ENCODE measurements around the gene RHOBTB1. TPM values are rescaled to one million over a fixed set of nuclear protein-coding genes. Genes with fewer than 3 reads are reported as not detected.

The RHOBTB1 gene
- total RNA-seq, 1 experiment from 2014 or later = 0.77 TPM

DNA sequence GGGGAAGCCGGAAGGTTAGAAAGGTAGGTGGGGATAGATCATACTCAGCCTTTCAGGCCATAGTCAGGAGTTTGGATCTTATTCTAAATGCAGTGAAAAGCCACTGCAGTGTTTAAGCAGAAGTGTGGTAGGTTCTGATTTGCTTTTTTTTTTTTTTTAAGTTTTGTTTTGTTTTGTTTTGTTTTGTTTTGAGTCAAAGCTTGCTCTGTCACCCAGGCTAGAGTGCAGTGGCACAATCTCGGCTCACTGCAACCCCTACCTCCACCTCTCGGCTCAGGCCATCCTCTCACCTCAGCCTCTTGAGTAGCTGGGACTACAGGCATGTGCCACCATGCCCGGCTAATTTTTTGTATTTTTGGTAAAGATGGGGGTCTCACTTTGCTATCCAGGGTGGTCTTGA lies 23.5 kb downstream of the RHOBTB1 start:
- no peaks in the 10 kb centered on the region for H3K9me3 ChIP-seq (ENCODE audit: control insufficient read depth, insufficient read depth, low read depth, low read length)
- H3K27ac ChIP-seq (ENCODE audit: low read length) = no peak overlapping the region
- intact Hi-C loops (cut with micrococcal nuclease; ENCODE audit: unreplicated experiment) (no loop called here), in situ Hi-C loops (cut with HindIII; ENCODE audit: low pct_unique_long_range_greater_than_20kb, low sequenced_read_pairs) (no loop called here)
- no peak overlapping the region for H3K4me3 ChIP-seq (ENCODE audit: low read depth in 2 of 2, low read length in 2 of 2)
- POLR2A ChIA-PET = no interaction called here
- TF ChIP-seq, protein P1, sequence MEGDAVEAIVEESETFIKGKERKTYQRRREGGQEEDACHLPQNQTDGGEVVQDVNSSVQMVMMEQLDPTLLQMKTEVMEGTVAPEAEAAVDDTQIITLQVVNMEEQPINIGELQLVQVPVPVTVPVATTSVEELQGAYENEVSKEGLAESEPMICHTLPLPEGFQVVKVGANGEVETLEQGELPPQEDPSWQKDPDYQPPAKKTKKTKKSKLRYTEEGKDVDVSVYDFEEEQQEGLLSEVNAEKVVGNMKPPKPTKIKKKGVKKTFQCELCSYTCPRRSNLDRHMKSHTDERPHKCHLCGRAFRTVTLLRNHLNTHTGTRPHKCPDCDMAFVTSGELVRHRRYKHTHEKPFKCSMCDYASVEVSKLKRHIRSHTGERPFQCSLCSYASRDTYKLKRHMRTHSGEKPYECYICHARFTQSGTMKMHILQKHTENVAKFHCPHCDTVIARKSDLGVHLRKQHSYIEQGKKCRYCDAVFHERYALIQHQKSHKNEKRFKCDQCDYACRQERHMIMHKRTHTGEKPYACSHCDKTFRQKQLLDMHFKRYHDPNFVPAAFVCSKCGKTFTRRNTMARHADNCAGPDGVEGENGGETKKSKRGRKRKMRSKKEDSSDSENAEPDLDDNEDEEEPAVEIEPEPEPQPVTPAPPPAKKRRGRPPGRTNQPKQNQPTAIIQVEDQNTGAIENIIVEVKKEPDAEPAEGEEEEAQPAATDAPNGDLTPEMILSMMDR (IDR thresholded peaks at IDR 0.05) = no peak
- TF ChIP-seq, protein P2, sequence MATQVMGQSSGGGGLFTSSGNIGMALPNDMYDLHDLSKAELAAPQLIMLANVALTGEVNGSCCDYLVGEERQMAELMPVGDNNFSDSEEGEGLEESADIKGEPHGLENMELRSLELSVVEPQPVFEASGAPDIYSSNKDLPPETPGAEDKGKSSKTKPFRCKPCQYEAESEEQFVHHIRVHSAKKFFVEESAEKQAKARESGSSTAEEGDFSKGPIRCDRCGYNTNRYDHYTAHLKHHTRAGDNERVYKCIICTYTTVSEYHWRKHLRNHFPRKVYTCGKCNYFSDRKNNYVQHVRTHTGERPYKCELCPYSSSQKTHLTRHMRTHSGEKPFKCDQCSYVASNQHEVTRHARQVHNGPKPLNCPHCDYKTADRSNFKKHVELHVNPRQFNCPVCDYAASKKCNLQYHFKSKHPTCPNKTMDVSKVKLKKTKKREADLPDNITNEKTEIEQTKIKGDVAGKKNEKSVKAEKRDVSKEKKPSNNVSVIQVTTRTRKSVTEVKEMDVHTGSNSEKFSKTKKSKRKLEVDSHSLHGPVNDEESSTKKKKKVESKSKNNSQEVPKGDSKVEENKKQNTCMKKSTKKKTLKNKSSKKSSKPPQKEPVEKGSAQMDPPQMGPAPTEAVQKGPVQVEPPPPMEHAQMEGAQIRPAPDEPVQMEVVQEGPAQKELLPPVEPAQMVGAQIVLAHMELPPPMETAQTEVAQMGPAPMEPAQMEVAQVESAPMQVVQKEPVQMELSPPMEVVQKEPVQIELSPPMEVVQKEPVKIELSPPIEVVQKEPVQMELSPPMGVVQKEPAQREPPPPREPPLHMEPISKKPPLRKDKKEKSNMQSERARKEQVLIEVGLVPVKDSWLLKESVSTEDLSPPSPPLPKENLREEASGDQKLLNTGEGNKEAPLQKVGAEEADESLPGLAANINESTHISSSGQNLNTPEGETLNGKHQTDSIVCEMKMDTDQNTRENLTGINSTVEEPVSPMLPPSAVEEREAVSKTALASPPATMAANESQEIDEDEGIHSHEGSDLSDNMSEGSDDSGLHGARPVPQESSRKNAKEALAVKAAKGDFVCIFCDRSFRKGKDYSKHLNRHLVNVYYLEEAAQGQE (IDR thresholded peaks at IDR 0.05; ENCODE audit: insufficient read depth in 1 of 2, low read depth in 2 of 2, low read length in 1 of 2) = no peak
- no peak for TF ChIP-seq TCF7L2 (IDR thresholded peaks at IDR 0.05; ENCODE audit: low read depth, low read length)
- TF ChIP-seq SIN3A (IDR thresholded peaks at IDR 0.05; ENCODE audit: borderline replicate concordance, insufficient read depth, low read depth, low read length) = no peak
- no peak for TF ChIP-seq POLR2AphosphoS5 (IDR thresholded peaks at IDR 0.05; ENCODE audit: low read depth, low read length)
- BruUV-seq (replicated peaks) = no TSS peak
- H3K4me1 ChIP-seq (ENCODE audit: control insufficient read depth, insufficient read depth, low read length) = no peaks in the 10 kb centered on the region
- DNase-seq (ENCODE audit: low read depth, low spot score) = no peak
- H3K27me3 ChIP-seq (ENCODE audit: control insufficient read depth, insufficient read depth, low read length) = no peaks in the 10 kb centered on the region
- no peak for ATAC-seq
- CTCF ChIA-PET = no interaction called here
- H3K36me3 ChIP-seq (ENCODE audit: control insufficient read depth, insufficient read depth, low read length) = no peaks in the 10 kb centered on the region

DNA sequence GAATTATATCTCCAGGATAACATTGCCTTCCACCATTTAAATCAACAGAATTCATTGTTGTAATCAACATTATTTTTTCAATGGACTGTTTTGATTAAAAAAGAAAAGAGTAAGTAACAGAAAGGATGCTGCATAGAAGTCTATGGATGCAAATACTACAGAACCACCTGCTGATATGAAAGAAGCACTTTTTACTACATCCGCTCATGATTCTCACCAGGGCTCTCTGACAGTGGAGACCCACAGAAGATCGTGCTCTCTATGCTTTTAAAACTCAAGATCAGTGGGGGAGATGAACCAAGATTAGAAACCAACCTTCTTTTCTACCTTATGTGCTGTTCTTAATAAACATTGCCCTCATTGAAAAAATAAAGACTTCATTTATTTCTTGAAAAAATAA lies 24.4 kb downstream of the RHOBTB1 start:
- CTCF ChIA-PET = no interaction called here
- TF ChIP-seq TCF7L2 (IDR thresholded peaks at IDR 0.05; ENCODE audit: low read depth, low read length) = no peak
- no peak for TF ChIP-seq POLR2AphosphoS5 (IDR thresholded peaks at IDR 0.05; ENCODE audit: low read depth, low read length)
- TF ChIP-seq, protein P2 (IDR thresholded peaks at IDR 0.05; ENCODE audit: insufficient read depth in 1 of 2, low read depth in 2 of 2, low read length in 1 of 2) = no peak
- TF ChIP-seq SIN3A (IDR thresholded peaks at IDR 0.05; ENCODE audit: borderline replicate concordance, insufficient read depth, low read depth, low read length) = no peak
- TF ChIP-seq, protein P1 (IDR thresholded peaks at IDR 0.05) = no peak
- no peak overlapping the region for H3K27ac ChIP-seq (ENCODE audit: low read length)
- intact Hi-C loops (cut with micrococcal nuclease; ENCODE audit: unreplicated experiment) (no loop called here), in situ Hi-C loops (cut with HindIII; ENCODE audit: low pct_unique_long_range_greater_than_20kb, low sequenced_read_pairs) (no loop called here)
- no peaks in the 10 kb centered on the region for H3K36me3 ChIP-seq (ENCODE audit: control insufficient read depth, insufficient read depth, low read length)
- H3K9me3 ChIP-seq (ENCODE audit: control insufficient read depth, insufficient read depth, low read depth, low read length) = no peaks in the 10 kb centered on the region
- DNase-seq (ENCODE audit: low read depth, low spot score) (no peak), ATAC-seq (no peak)
- no peaks in the 10 kb centered on the region for H3K27me3 ChIP-seq (ENCODE audit: control insufficient read depth, insufficient read depth, low read length)
- no TSS peak for BruUV-seq (replicated peaks)
- no peaks in the 10 kb centered on the region for H3K4me1 ChIP-seq (ENCODE audit: control insufficient read depth, insufficient read depth, low read length)
- POLR2A ChIA-PET = interaction anchor here (0.6 kb wide), 1 partner anchor 33 kb away, joined by 3 read pairs; no protein-coding TSS in a partner anchor
- no peak overlapping the region for H3K4me3 ChIP-seq (ENCODE audit: low read depth in 2 of 2, low read length in 2 of 2)

Measured in Panc1 (cell line).